ENCODE data around the gene UGT8.

GRCh38 chr4:114558446-114559020 lies 40.1 kb upstream of the UGT8 start:
- TF ChIP-seq POLR2A (IDR thresholded peaks at IDR 0.05) = no peak
- TF ChIP-seq, protein P1, sequence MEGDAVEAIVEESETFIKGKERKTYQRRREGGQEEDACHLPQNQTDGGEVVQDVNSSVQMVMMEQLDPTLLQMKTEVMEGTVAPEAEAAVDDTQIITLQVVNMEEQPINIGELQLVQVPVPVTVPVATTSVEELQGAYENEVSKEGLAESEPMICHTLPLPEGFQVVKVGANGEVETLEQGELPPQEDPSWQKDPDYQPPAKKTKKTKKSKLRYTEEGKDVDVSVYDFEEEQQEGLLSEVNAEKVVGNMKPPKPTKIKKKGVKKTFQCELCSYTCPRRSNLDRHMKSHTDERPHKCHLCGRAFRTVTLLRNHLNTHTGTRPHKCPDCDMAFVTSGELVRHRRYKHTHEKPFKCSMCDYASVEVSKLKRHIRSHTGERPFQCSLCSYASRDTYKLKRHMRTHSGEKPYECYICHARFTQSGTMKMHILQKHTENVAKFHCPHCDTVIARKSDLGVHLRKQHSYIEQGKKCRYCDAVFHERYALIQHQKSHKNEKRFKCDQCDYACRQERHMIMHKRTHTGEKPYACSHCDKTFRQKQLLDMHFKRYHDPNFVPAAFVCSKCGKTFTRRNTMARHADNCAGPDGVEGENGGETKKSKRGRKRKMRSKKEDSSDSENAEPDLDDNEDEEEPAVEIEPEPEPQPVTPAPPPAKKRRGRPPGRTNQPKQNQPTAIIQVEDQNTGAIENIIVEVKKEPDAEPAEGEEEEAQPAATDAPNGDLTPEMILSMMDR (IDR thresholded peaks at IDR 0.05) = no peak
